Glutamatergic neuron (in vitro differentiated cells): ENCODE results near the gene ZNF550. TPM values are rescaled to one million over a fixed set of nuclear protein-coding genes. Genes with fewer than 3 reads are reported as not detected.

Experiments
- DNase-seq: peaks from one replicate; pipeline ENCODE4 v3.0.0; 2022
- H3K27ac Mint-ChIP-seq: one replicate; pipeline ENCODE4 v1.8.0; 2020; ENCODE audit warnings: mild to moderate bottlenecking, mixed read lengths, inconsistent platforms; ENCODE audit not compliant: unreplicated experiment
- H3K27me3 Mint-ChIP-seq: one replicate; pipeline ENCODE4 v1.8.0; 2020; ENCODE audit warnings: mild to moderate bottlenecking, moderate library complexity, mixed read lengths, inconsistent platforms; ENCODE audit not compliant: unreplicated experiment
- H3K36me3 Mint-ChIP-seq: one replicate; pipeline ENCODE4 v1.8.0; 2020; ENCODE audit warnings: mild to moderate bottlenecking, mixed read lengths, inconsistent platforms; ENCODE audit not compliant: unreplicated experiment
- H3K4me1 Mint-ChIP-seq: one replicate; pipeline ENCODE4 v1.8.0; 2020; ENCODE audit warnings: mild to moderate bottlenecking, low read depth, mixed read lengths, inconsistent platforms; ENCODE audit not compliant: unreplicated experiment
- H3K4me3 Mint-ChIP-seq: one replicate; pipeline ENCODE4 v1.8.0; 2020; ENCODE audit warnings: mild to moderate bottlenecking, mixed read lengths, inconsistent platforms; ENCODE audit not compliant: unreplicated experiment
- H3K9me3 Mint-ChIP-seq: one replicate; pipeline ENCODE4 v1.8.0; 2020; ENCODE audit warnings: mild to moderate bottlenecking, moderate library complexity, mixed read lengths, inconsistent platforms; ENCODE audit not compliant: unreplicated experiment
- CTCF ChIP-seq: fragments of 200-600 bp; sonication (generic); IDR thresholded peaks from one replicate; pipeline ENCODE4 v1.5.0; 2021; ENCODE audit not compliant: partially characterized antibody, unreplicated experiment
- long read RNA-seq: library from polyadenylated mRNA; unstranded; transcript quantifications from one replicate; pipeline ENCODE4 v2.0.0, GENCODE V29; 2020; ENCODE audit not compliant: unreplicated experiment
- total RNA-seq: library from RNA; stranded (reverse); fragmentation: NEBNext Ultra II Directional; extraction: Animal tissue kit (Norgen Biotek cat#: 25700); gene quantifications from one replicate; pipeline ENCODE4 v1.2.1, GENCODE V29; 2021; ENCODE audit not compliant: unreplicated experiment

The ZNF550 gene
- 12.9 TPM for total RNA-seq
- long read RNA-seq, full-length matches to known transcripts: 2 of 3 reads
- long read RNA-seq, partial matches to known transcripts: 1 of 3 reads
- long read RNA-seq, other reads (novel, unspliced or antisense): 0 of 3 reads

DNA sequence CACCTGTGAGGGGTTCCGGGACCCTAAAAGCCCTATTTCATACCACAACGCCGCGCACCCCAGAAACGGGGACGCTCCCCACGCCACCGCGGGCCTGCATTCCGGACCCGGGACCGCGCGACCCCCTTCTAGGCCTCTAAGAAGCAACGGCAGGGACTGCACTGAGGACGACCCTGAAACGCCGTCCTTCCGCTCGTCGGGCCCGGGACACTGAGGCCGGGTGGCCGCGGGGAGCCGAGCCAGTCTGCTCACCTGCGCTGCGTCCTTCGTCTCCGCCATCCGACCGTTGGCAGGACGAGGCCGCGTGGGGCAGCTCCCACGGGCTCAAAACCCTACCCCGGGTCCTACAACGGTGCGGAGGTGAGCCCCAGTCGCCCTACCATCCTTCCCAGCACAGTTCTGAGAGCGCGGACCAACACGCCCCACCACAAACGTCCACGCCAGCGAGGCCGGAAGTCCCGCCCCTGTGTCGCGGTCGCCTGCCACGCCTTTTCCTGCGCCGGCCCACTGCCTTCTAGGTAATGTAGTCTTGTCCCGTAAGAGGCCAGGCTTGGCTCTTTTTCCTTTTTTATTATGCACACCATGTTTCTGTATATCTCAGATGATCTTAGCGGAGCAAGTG is at the start of gene ZNF550:
ZNF550 (minus strand) TSS at position 460 of the 622 bp plus-strand sequence; CDS start at position 279, 181 bp downstream.
- Mint-ChIP-seq H3K9me3 (peaks cover 25% of the 10 kb centered on the region), H3K36me3 (peaks cover 42% of the 10 kb centered on the region), H3K27ac (peak within 1 kb of the TSS; percentile 64), H3K4me3 (peak within 1 kb of the TSS; percentile 99), H3K27me3 (peaks cover 15% of the 10 kb centered on the region), H3K4me1 (peaks cover 9% of the 10 kb centered on the region)
- TF ChIP-seq CTCF: no peak
- DNase-seq: peak; percentile 95

- Mint-ChIP-seq H3K4me3 (no peak overlapping the region), H3K36me3 (peaks cover 19% of the 10 kb centered on the region), H3K27me3 (peaks cover 3% of the 10 kb centered on the region), H3K4me1 (peaks cover 6% of the 10 kb centered on the region), H3K9me3 (peaks cover 1% of the 10 kb centered on the region), H3K27ac (no peak overlapping the region)
- no peak for TF ChIP-seq CTCF
- DNase-seq: no peak
Measured at GRCh38 chr19:57606931-57607330, 47.3 kb upstream of the ZNF550 start.

DNA sequence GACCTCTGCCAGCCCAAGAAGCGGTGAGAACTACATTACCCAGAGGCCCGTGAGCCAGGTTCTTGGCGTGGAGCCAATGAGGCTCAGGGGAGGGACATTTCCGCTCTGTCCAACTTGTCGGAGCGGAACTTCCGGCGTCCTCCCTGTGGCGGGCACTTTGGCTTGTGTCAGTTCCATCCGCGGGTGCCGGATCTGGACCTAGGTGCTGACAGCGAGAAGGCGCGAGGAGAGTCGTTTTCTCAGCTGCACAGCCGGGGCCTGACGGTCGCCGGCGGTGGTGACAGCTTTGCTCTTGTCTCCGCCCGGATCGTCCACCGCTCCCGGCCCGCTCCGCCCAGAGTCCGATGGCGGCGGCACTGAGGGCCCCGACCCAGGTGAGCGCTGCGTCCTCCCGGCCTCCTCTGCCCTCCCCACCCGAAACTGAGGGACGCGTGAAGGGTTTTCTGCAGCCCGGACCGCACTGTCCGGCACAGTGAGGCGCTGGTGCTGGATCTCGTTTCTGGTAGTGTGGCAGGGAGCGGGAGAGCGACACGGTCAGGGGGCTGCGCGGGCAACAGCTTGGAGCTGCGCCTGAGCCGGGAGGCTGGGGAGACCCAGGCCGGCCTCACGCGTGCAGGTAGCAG is 40.2 kb upstream of the ZNF550 start, which contains the start of gene ZNF530:
ZNF530 (plus strand) TSS at position 125 of the 623 bp plus-strand sequence. CDS start 4,461 bp downstream, outside the sequence.
- TF ChIP-seq CTCF: no peak
- peaks cover 4% of the 10 kb centered on the region for H3K4me1 Mint-ChIP-seq
- H3K4me3 Mint-ChIP-seq: peak within 1 kb of the TSS; percentile 84
- peak; percentile 95 for DNase-seq
- H3K36me3 Mint-ChIP-seq: peaks cover 21% of the 10 kb centered on the region
- peak within 1 kb of the TSS; percentile 31 for H3K27ac Mint-ChIP-seq
- H3K9me3 Mint-ChIP-seq: peaks cover 10% of the 10 kb centered on the region
- peaks cover 7% of the 10 kb centered on the region for H3K27me3 Mint-ChIP-seq

DNA sequence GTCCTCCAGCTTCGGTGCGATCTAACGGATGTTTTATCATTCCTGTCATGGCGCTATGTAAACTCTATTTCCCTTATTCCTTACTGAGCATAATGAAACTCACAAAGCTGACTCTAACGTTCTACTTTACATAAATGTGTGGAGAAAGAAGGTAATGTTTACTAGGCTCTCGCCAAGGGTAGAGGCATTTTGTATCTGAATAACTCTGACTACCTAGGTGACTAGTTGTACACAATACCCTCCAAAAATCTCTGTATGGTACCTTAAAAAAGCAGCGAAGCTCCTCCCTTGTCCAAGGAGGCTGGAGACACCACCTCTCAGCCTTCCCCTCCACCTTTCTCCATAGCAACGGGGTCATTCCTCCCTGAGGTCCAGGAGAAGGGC is 39.7 kb upstream of the ZNF550 start:
- Mint-ChIP-seq H3K9me3 (peaks cover 10% of the 10 kb centered on the region), H3K27ac (peak overlapping the region; percentile 31)
- TF ChIP-seq CTCF: no peak

DNA sequence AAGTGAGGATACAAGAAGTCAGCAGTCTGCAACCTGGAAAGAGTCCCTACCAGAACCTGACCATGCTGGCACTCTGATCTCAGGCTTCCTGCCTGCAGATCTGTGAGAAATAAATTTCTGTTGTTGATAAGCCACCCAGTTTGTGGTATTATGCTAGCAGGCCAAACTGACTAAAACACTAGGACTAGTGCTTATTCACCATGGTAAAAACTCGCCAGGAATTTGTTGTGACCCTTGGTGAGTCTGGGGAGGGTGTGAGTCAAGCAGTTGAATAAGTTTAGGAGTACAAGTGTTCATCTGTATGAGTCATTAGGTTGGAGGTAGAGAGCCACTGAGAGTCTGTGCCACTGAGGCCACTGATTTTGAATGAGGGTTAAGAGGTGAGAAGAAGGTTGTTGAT is 27.9 kb upstream of the ZNF550 start:
- no peak for TF ChIP-seq CTCF
- peaks cover 81% of the 10 kb centered on the region for H3K36me3 Mint-ChIP-seq
- H3K27me3 Mint-ChIP-seq: peaks cover 12% of the 10 kb centered on the region
- H3K4me1 Mint-ChIP-seq: peaks cover 6% of the 10 kb centered on the region
- no peak overlapping the region for H3K4me3 Mint-ChIP-seq
- no peak overlapping the region for H3K27ac Mint-ChIP-seq
- H3K9me3 Mint-ChIP-seq: peaks cover 18% of the 10 kb centered on the region
- DNase-seq: no peak

More for the DNA sequence above, 39.7 kb upstream of the ZNF550 start:
- DNase-seq: no peak
- peaks cover 4% of the 10 kb centered on the region for H3K4me1 Mint-ChIP-seq
- H3K4me3 Mint-ChIP-seq: peak overlapping the region; percentile 84
- peaks cover 7% of the 10 kb centered on the region for H3K27me3 Mint-ChIP-seq
- H3K36me3 Mint-ChIP-seq: peaks cover 19% of the 10 kb centered on the region
